Neuronal stem cell (in vitro differentiated cells): ENCODE measurements around the gene BRAF.

Experiments used
- DNase-seq: peaks from one replicate; pipeline ENCODE4 v3.0.0-alpha.2; 2013; ENCODE audit warnings: low spot score
- H2AFZ ChIP-seq: one replicate; pipeline ENCODE4 v1.6.1; 2013; ENCODE audit warnings: mild to moderate bottlenecking, low read length, inconsistent platforms
- H2AK5ac ChIP-seq: 2 replicates; pipeline ENCODE4 v1.6.1; 2013; ENCODE audit warnings: low read depth, mild to moderate bottlenecking, inconsistent platforms, low read length, moderate library complexity, mixed read lengths
- H2BK120ac ChIP-seq: 2 replicates; pipeline ENCODE4 v1.6.1; 2013; ENCODE audit warnings: low read depth, mild to moderate bottlenecking, inconsistent platforms, low read length, moderate library complexity, mixed read lengths
- H2BK12ac ChIP-seq: one replicate; pipeline ENCODE4 v1.6.1; 2013; ENCODE audit warnings: low read length, inconsistent platforms
- H2BK15ac ChIP-seq: 2 replicates; pipeline ENCODE4 v1.6.1; 2013; ENCODE audit warnings: mild to moderate bottlenecking, low read length, inconsistent platforms, mixed read lengths
- H2BK5ac ChIP-seq: one replicate; pipeline ENCODE4 v1.6.1; 2013; ENCODE audit warnings: inconsistent platforms, mild to moderate bottlenecking, low read length, moderate library complexity
- H3K14ac ChIP-seq: one replicate; pipeline ENCODE4 v1.6.1; 2013; ENCODE audit warnings: low read length, inconsistent platforms
- H3K18ac ChIP-seq: 2 replicates; pipeline ENCODE4 v1.6.1; 2013; ENCODE audit warnings: low read length, inconsistent platforms
- H3K23ac ChIP-seq: 2 replicates; pipeline ENCODE4 v1.6.1; 2013; ENCODE audit warnings: low read depth, mild to moderate bottlenecking, mixed read lengths, low read length, inconsistent platforms; ENCODE audit not compliant: poor library complexity
- H3K27ac ChIP-seq: replicated peaks from 3 replicates; pipeline ENCODE4 v1.5.1; 2013; ENCODE audit warnings: low read length, inconsistent platforms
- H3K27me3 ChIP-seq, 3 experiments: 2 replicates each; pipeline ENCODE4 v1.6.1; 2013; ENCODE audit warnings: low read length in 3 of 3, mild to moderate bottlenecking in 2 of 3, inconsistent platforms in 1 of 3, low read depth in 1 of 3, mixed read lengths in 1 of 3, moderate library complexity in 1 of 3; ENCODE audit not compliant: control insufficient read depth in 3 of 3, insufficient read depth in 3 of 3
- H3K36me3 ChIP-seq, 2 donors: replicated peaks in 1 of 2; 2 replicates each; pipeline ENCODE4 v1.6.1; 2013; ENCODE audit warnings: low read length in 2 of 2; ENCODE audit not compliant: control insufficient read depth in 2 of 2, insufficient read depth in 2 of 2
- H3K4ac ChIP-seq: 2 replicates; pipeline ENCODE4 v1.6.1; 2013; ENCODE audit warnings: inconsistent platforms, mild to moderate bottlenecking, low read length, moderate library complexity
- H3K4me1 ChIP-seq, 2 donors: 1 replicate in 1 of 2; 2 replicates in 1 of 2; pipeline ENCODE4 v1.6.1; 2013; ENCODE audit warnings: low read length in 2 of 2, low read depth in 1 of 2; ENCODE audit not compliant: control insufficient read depth in 2 of 2, insufficient read depth in 1 of 2
- H3K4me2 ChIP-seq: one replicate; pipeline ENCODE4 v1.6.1; 2013; ENCODE audit warnings: mild to moderate bottlenecking, low read length, inconsistent platforms; ENCODE audit not compliant: insufficient read depth, poor library complexity, severe bottlenecking
- H3K4me3 ChIP-seq, 2 donors: 2 replicates each; pipeline ENCODE4 v1.5.1; 2013; ENCODE audit warnings: low read length in 2 of 2, mild to moderate bottlenecking in 2 of 2, inconsistent platforms in 1 of 2, moderate library complexity in 1 of 2
- H3K79me1 ChIP-seq: one replicate; pipeline ENCODE4 v1.6.1; 2013; ENCODE audit warnings: low read depth, mild to moderate bottlenecking, inconsistent platforms, low read length, moderate library complexity
- H3K9ac ChIP-seq: one replicate; pipeline ENCODE4 v1.6.1; 2013; ENCODE audit warnings: mild to moderate bottlenecking, low read depth, low read length, inconsistent platforms; ENCODE audit not compliant: poor library complexity
- H3K9me3 ChIP-seq, 2 donors: replicated peaks in 1 of 2; 2 replicates each; pipeline versions ENCODE3 to v1.6.1; 2013; ENCODE audit warnings: low read length in 2 of 2, mild to moderate bottlenecking in 2 of 2, inconsistent platforms in 1 of 2, low read depth in 1 of 2, mixed read lengths in 1 of 2, moderate library complexity in 1 of 2; ENCODE audit not compliant: control insufficient read depth in 2 of 2, insufficient read depth in 1 of 2
- H4K8ac ChIP-seq: one replicate; pipeline ENCODE4 v1.6.1; 2013; ENCODE audit warnings: low read depth, mild to moderate bottlenecking, inconsistent platforms, low read length, moderate library complexity
- H4K91ac ChIP-seq: one replicate; pipeline ENCODE4 v1.6.1; 2013; ENCODE audit warnings: low read length, low read depth, mild to moderate bottlenecking, inconsistent platforms; ENCODE audit not compliant: poor library complexity
- WGBS, 2 donors: extraction: QIAGEN DNeasy Blood & Tissue Kit; methylation state at CpG; one replicate each; pipeline ENCODE4 v1.1.7; 2013; ENCODE audit warnings: missing lambda C conversion rate in 2 of 2, mixed read lengths in 1 of 2; ENCODE audit not compliant: insufficient read length in 2 of 2, insufficient replicate concordance in 1 of 2; ENCODE audit errors: extremely low coverage in 2 of 2; 5-methylcytosine and 5-hydroxymethylcytosine counted together

Gene BRAF

DNA sequence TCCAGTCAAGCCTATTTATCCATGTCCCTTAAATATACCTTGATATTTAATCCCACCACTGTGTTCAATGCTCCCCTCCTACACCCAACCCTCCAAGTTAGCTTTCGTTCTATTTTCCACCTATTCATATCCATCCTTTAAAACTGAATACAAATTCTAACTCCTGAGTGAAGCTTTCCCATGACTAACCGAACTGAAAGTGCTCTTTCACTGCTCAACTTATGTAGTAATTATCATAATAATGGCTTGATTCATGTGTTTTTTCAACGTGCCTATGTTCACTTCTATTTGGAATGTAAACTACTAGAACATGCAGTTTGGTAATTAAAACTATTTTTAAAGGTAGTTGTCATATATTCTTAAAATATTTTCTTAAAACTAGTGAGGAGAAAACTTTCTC is 170.2 kb downstream of the BRAF start:
- Histone ChIP-seq H3K79me1 (no peaks in the 10 kb centered on the region), H3K23ac (no peak overlapping the region), H3K9ac (no peak overlapping the region), H3K4me2 (no peak overlapping the region), H2BK5ac (no peak overlapping the region), H2AK5ac (no peak overlapping the region), H3K4me1 (peaks cover 2 to 6% of the 10 kb centered on the region in 2 donors), H4K8ac (no peak overlapping the region), H3K27me3 (no peaks in the 10 kb centered on the region), H2BK15ac (no peak overlapping the region), H2BK12ac (no peak overlapping the region), H3K36me3 (peaks cover 0 to 41% of the 10 kb centered on the region in 2 donors), H3K4me3 (no peak overlapping the region), H3K14ac (no peak overlapping the region), H3K9me3 (no peaks in the 10 kb centered on the region), H4K91ac (no peak overlapping the region), H3K18ac (no peak overlapping the region), H2AFZ (no peak overlapping the region), H3K4ac (no peak overlapping the region), H2BK120ac (no peak overlapping the region), H3K27ac (no peak overlapping the region)
- WGBS, 2 donors, result 100% methylated on average over 1 of the region's 3 CpGs; no CpG with 5 or more reads in 1 of the 2 donors
- no peak for DNase-seq

DNA sequence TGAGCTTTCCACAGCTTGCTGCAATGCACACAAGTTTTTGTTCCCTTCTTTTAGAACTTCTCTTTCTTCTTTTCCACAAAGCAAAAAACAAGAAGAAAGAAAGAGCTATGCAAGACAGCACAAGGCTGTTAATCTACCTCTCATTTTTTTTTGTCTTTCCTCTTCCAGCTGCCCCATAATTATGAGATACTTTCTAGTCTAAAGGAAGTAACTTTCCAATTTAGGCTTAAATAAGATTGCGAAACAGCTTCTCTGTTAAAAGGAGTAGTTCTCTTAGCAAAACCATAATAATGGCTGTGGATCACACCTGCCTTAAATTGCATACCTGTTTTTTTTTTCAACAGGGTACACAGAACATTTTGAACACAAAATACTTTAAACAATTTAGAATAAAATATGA is 172.2 kb downstream of the BRAF start:
- Histone ChIP-seq H4K91ac (no peak overlapping the region), H3K23ac (no peak overlapping the region)
- WGBS, 2 donors, result no CpG with 5 or more reads among the region's 1 CpG

DNA sequence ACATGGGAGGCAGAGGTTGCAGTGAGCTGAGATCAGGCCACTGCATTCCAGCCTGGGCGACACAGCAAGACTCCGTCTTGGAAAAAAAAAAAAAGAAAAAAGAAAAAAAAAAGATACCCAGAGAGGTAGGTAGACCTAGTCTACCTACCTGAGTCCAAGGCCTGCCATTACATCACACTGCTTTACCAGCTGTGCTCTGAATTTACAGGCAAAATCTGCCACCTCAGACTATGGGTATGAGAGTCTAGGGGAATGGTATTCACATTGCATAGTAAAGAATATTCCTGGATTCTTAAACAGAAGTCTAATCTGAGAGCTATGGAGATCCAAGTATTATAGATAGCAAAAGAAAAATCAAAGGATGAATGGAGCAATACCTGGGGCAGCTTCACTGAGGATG is 178.0 kb downstream of the BRAF start:
- H3K4me3 ChIP-seq, result no peak overlapping the region
- H3K27ac ChIP-seq, result no peak overlapping the region
- no CpG with 5 or more reads among the region's 2 CpGs for WGBS, 2 donors

More for the DNA sequence above, 172.2 kb downstream of the BRAF start:
- Histone ChIP-seq H2AFZ (no peak overlapping the region), H2AK5ac (no peak overlapping the region), H3K27me3 (no peaks in the 10 kb centered on the region), H2BK12ac (no peak overlapping the region), H2BK15ac (no peak overlapping the region), H3K9me3 (no peaks in the 10 kb centered on the region), H3K14ac (no peak overlapping the region), H3K79me1 (no peaks in the 10 kb centered on the region), H3K36me3 (peaks cover 0 to 57% of the 10 kb centered on the region in 2 donors), H3K4me2 (no peak overlapping the region), H2BK5ac (no peak overlapping the region), H4K8ac (no peak overlapping the region), H3K4me1 (peaks cover 2 to 6% of the 10 kb centered on the region in 2 donors), H3K4ac (no peak overlapping the region), H3K27ac (no peak overlapping the region), H3K4me3 (no peak overlapping the region), H3K18ac (no peak overlapping the region), H3K9ac (no peak overlapping the region), H2BK120ac (no peak overlapping the region)
- no peak for DNase-seq

DNA sequence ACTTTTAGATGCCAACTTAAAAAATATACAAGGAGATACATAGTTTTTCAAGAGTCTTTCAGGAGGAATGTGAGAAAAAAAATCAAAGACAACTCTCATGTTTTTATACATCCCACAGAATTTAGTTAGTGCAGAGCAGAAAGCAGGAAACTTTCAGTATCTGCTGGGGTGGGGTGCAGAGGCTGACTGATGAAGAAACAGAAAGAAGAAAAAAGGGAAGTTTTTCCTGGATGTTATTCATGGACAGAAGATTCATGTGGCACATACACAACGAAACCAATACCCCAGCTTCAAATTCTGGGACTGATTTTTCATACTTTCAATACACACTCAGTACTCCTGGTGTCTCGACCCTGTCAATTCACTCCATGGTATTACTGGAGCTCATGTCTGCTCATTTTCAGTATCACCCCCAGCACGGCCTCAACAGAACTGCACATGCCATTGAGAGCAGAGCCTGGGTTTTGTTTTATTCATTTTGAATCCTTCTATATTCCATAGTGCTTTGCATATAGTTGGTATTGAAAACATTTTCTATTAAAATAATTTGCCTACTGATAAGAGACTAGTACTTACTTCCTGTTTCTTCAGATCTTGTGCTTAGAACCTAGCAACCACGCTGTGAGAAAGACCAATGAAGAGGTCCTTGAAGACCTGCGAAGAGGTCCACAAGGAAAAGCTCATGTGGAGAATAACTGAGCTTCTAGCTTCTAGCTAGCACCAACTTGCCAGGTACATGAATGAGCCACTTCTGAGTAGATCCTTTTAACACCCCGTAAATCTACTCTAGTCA is 179.3 kb downstream of the BRAF start:
- peaks cover 0 to 46% of the 10 kb centered on the region in 2 donors for H3K36me3 ChIP-seq
- no peak overlapping the region for H3K27ac ChIP-seq
- H2BK5ac ChIP-seq, result no peak overlapping the region
- DNase-seq, result no peak
- H3K79me1 ChIP-seq, result no peaks in the 10 kb centered on the region
- no peaks in the 10 kb centered on the region for H3K9me3 ChIP-seq
- no peak overlapping the region for H3K9ac ChIP-seq
- H3K18ac ChIP-seq, result no peak overlapping the region
- no peak overlapping the region for H3K4me3 ChIP-seq
- no peaks in the 10 kb centered on the region for H3K4me1 ChIP-seq
- H2AK5ac ChIP-seq, result no peak overlapping the region
- no peak overlapping the region for H3K4ac ChIP-seq
- no peak overlapping the region for H2BK120ac ChIP-seq
- no peak overlapping the region for H4K8ac ChIP-seq
- H3K27me3 ChIP-seq, result no peaks in the 10 kb centered on the region
- H2AFZ ChIP-seq, result no peak overlapping the region
- no peak overlapping the region for H2BK12ac ChIP-seq
- no peak overlapping the region for H3K23ac ChIP-seq
- no peak overlapping the region for H4K91ac ChIP-seq
- H3K4me2 ChIP-seq, result no peak overlapping the region
- H2BK15ac ChIP-seq, result no peak overlapping the region
- WGBS, 2 donors, result no CpG with 5 or more reads among the region's 6 CpGs
- H3K14ac ChIP-seq, result no peak overlapping the region

More for the DNA sequence above, 178.0 kb downstream of the BRAF start:
- no peak overlapping the region for H2AK5ac ChIP-seq
- H3K9ac ChIP-seq, result no peak overlapping the region
- no peak overlapping the region for H3K14ac ChIP-seq
- H3K27me3 ChIP-seq, result no peaks in the 10 kb centered on the region
- H3K79me1 ChIP-seq, result no peaks in the 10 kb centered on the region
- H3K36me3 ChIP-seq, result peaks cover 0 to 54% of the 10 kb centered on the region in 2 donors
- DNase-seq, result no peak
- no peak overlapping the region for H3K18ac ChIP-seq
- no peak overlapping the region for H2BK5ac ChIP-seq
- H3K4me1 ChIP-seq, result no peaks in the 10 kb centered on the region
- H2AFZ ChIP-seq, result no peak overlapping the region
- H2BK15ac ChIP-seq, result no peak overlapping the region
- no peak overlapping the region for H4K91ac ChIP-seq
- H3K23ac ChIP-seq, result no peak overlapping the region
- no peak overlapping the region for H2BK12ac ChIP-seq
- no peak overlapping the region for H2BK120ac ChIP-seq
- H3K4me2 ChIP-seq, result no peak overlapping the region
- no peaks in the 10 kb centered on the region for H3K9me3 ChIP-seq
- no peak overlapping the region for H4K8ac ChIP-seq
- no peak overlapping the region for H3K4ac ChIP-seq
